Panc1 (cell line): ENCODE measurements around the gene F11R. TPM values are rescaled to one million over a fixed set of nuclear protein-coding genes. Genes with fewer than 3 reads are reported as not detected.
A peak's percentile ranks its signal among the peaks of the same experiment; 100 is the strongest.

Experiments
- ATAC-seq: fragments of 200-7000 bp; cut with Tn5 transposase; 2 replicates; pipeline ENCODE4 v1.9.1; 2020; ENCODE audit warnings: mild to moderate bottlenecking, moderate library complexity
- BruUV-seq: library from RNA; stranded (reverse); fragments of 400-500 nt; replicated peaks from 2 replicates; lab custom pipeline; 2021; lab: Mats Ljungman, UMichigan
- CTCF ChIA-PET: fragments of 300-600 bp; sonication (Branson Sonifier 250); formaldehyde crosslinking; loops from one replicate; lab custom pipeline; 2022; ENCODE audit warnings: antibody characterized with exemption; lab: Charles Lee
- POLR2A ChIA-PET: fragments of 300-600 bp; sonication (Branson Sonifier 250); formaldehyde crosslinking; loops from one replicate; lab custom pipeline; 2022; ENCODE audit warnings: antibody characterized with exemption; lab: Charles Lee
- DNase-seq: peaks from one replicate; pipeline ENCODE4 v3.0.0-alpha.2; 2010; ENCODE audit warnings: low read depth, low spot score
- H3K27ac ChIP-seq: 2 replicates; pipeline ENCODE4 v1.5.1; 2011; ENCODE audit warnings: mild to moderate bottlenecking, low read length, inconsistent platforms
- H3K27me3 ChIP-seq: fragments of 200-500 bp; sonication (Bioruptor generic); 2 replicates; pipeline ENCODE4 v1.6.0; 2014; ENCODE audit warnings: low read length, inconsistent platforms; ENCODE audit not compliant: control insufficient read depth, insufficient read depth
- H3K36me3 ChIP-seq: fragments of 200-500 bp; sonication (Bioruptor generic); 2 replicates; pipeline ENCODE4 v1.5.1; 2014; ENCODE audit warnings: inconsistent platforms, mild to moderate bottlenecking, low read length, moderate library complexity; ENCODE audit not compliant: control insufficient read depth, insufficient read depth
- H3K4me1 ChIP-seq: 2 replicates; pipeline ENCODE4 v1.5.1; 2011; ENCODE audit warnings: inconsistent platforms, mild to moderate bottlenecking, low read length, moderate library complexity; ENCODE audit not compliant: control insufficient read depth, insufficient read depth
- H3K4me3 ChIP-seq, 2 experiments: 2 replicates each; pipeline ENCODE4 v1.5.1; 2011 to 2012; ENCODE audit warnings: low read depth in 2 of 2, low read length in 2 of 2, mild to moderate bottlenecking in 2 of 2, inconsistent platforms in 1 of 2, moderate library complexity in 1 of 2
- H3K9me3 ChIP-seq: fragments of 200-500 bp; sonication (Bioruptor generic); 2 replicates; pipeline ENCODE4 v1.5.1; 2014; ENCODE audit warnings: low read depth, mild to moderate bottlenecking, inconsistent platforms, low read length, moderate library complexity; ENCODE audit not compliant: control insufficient read depth, insufficient read depth
- CTCF ChIP-seq: fragments of 450-650 bp; IDR thresholded peaks from 2 replicates; pipeline ENCODE4 v1.5.1; 2017; ENCODE audit warnings: mild to moderate bottlenecking
- POLR2AphosphoS5 ChIP-seq: IDR thresholded peaks from 2 replicates; pipeline ENCODE4 v1.6.1; 2012; ENCODE audit warnings: mild to moderate bottlenecking, low read depth, low read length, moderate library complexity
- REST ChIP-seq, 2 experiments: IDR thresholded peaks; 2 replicates each; pipeline ENCODE4 v1.6.1; 2011 to 2012; ENCODE audit warnings: low read depth in 2 of 2, control low read depth in 1 of 2, low read length in 1 of 2, mild to moderate bottlenecking in 1 of 2, moderate library complexity in 1 of 2; ENCODE audit not compliant: insufficient read depth in 1 of 2
- SIN3A ChIP-seq: IDR thresholded peaks from 2 replicates; pipeline ENCODE4 v1.6.1; 2012; ENCODE audit warnings: low read depth, mild to moderate bottlenecking, low read length, moderate library complexity, borderline replicate concordance; ENCODE audit not compliant: insufficient read depth
- TCF7L2 ChIP-seq: IDR thresholded peaks from 2 replicates; pipeline ENCODE4 v1.6.1; 2011; ENCODE audit warnings: mild to moderate bottlenecking, low read depth, low read length, inconsistent platforms
- in situ Hi-C: cut with HindIII; loops from 2 replicates; pipeline ENCODE4 v1.10.0; 2016; ENCODE audit warnings: low sequenced_read_pairs, low pct_unique_long_range_greater_than_20kb
- intact Hi-C: fragments of 100-400 bp; cut with micrococcal nuclease; formaldehyde crosslinking; loops from one replicate; pipeline ENCODE4 v1.10.0; 2022; ENCODE audit not compliant: unreplicated experiment
- total RNA-seq: library from RNA; stranded (reverse); gene quantifications from one replicate; pipeline ENCODE4 v1.2.1, GENCODE V29; 2021; ENCODE audit not compliant: unreplicated experiment

F11R gene
- total RNA-seq, 1 experiment from 2014 or later, result 63.0 TPM

- in situ Hi-C loops (no loop called here), intact Hi-C loops (no loop called here)
- BruUV-seq, result TSS peak; percentile 98
- Histone ChIP-seq H3K4me3 (peak within 1 kb of the TSS; percentile 69 to 93), H3K4me1 (peaks cover 13% of the 10 kb centered on the region), H3K36me3 (peaks cover 3% of the 10 kb centered on the region), H3K27me3 (no peaks in the 10 kb centered on the region), H3K27ac (peak within 1 kb of the TSS; percentile 99), H3K9me3 (peaks cover 17% of the 10 kb centered on the region; the same call in 1 of the 2 replicates)
- peak; percentile 91 for DNase-seq
- CTCF ChIA-PET, result interaction anchor here (1.4 kb wide), 1 partner anchor 52 kb away, joined by 3 read pairs; no protein-coding TSS in a partner anchor
- peak; percentile 97 for ATAC-seq
- TF ChIP-seq CTCF (no peak), REST (IDR thresholded peaks at IDR 0.05; ENCODE audit: insufficient read depth in 1 of 2, low read depth in 2 of 2, low read length in 1 of 2) (no peak), SIN3A (0 out of 2 replicates have a peak, but pooled peaks have one; percentile 42), POLR2AphosphoS5 (no peak; the same call in none of the 2 replicates), TCF7L2 (peak; percentile 92)
- POLR2A ChIA-PET, result interaction anchor here (0.7 to 0.9 kb wide), 2 partner anchors 39 to 50 kb away, joined by 3 read pairs; no protein-coding TSS in a partner anchor
Measured at GRCh38 chr1:161045736-161046604, 25.0 kb upstream of the F11R start, which contains the start of gene USF1. USF1 (minus strand) TSS chr1:161045977; CDS start chr1:161043275, 2,702 bp downstream.

- in situ Hi-C loops, result no loop called here
- ATAC-seq, result peak; percentile 69
- BruUV-seq, result TSS peak; percentile 89
Measured at GRCh38 chr1:161044908-161045735, 24.2 kb upstream of the F11R start.

More at GRCh38 chr1:161044908-161045735, 24.2 kb upstream of the F11R start:
- Histone ChIP-seq H3K4me1 (peaks cover 13% of the 10 kb centered on the region), H3K4me3 (peak overlapping the region; percentile 69 to 93), H3K36me3 (peaks cover 5% of the 10 kb centered on the region), H3K27ac (peak overlapping the region; percentile 99), H3K27me3 (no peaks in the 10 kb centered on the region), H3K9me3 (peaks cover 17% of the 10 kb centered on the region; the same call in 1 of the 2 replicates)
- intact Hi-C loops, result loop anchor here (5.0 kb wide), 1 partner anchor 52 kb away; the partner anchor contains the start of gene KLHDC9
- ChIA-PET POLR2A (interaction anchor here (0.7 to 0.9 kb wide), 2 partner anchors 40 to 51 kb away, joined by 3 read pairs; no protein-coding TSS in a partner anchor), CTCF (interaction anchor here (0.5 to 1.4 kb wide), 3 partner anchors 53 to 175 kb away, joined by 3 to 6 read pairs (median 6); no protein-coding TSS in a partner anchor)
- no peak for DNase-seq
- TF ChIP-seq REST (IDR thresholded peaks at IDR 0.05; ENCODE audit: insufficient read depth in 1 of 2, low read depth in 2 of 2, low read length in 1 of 2) (no peak), TCF7L2 (no peak), SIN3A (no peak; the same call in 1 of the 2 replicates), CTCF (no peak)
